ENCODE data around the gene RBMS3. TPM values are rescaled to one million over a fixed set of nuclear protein-coding genes. Genes with fewer than 3 reads are reported as not detected.

The RBMS3 gene
- total and polyA plus RNA-seq, 2 of the 13 experiments (the other 11 are each of a cell fraction or from before 2014, with no cell fraction given) = not detected

DNA sequence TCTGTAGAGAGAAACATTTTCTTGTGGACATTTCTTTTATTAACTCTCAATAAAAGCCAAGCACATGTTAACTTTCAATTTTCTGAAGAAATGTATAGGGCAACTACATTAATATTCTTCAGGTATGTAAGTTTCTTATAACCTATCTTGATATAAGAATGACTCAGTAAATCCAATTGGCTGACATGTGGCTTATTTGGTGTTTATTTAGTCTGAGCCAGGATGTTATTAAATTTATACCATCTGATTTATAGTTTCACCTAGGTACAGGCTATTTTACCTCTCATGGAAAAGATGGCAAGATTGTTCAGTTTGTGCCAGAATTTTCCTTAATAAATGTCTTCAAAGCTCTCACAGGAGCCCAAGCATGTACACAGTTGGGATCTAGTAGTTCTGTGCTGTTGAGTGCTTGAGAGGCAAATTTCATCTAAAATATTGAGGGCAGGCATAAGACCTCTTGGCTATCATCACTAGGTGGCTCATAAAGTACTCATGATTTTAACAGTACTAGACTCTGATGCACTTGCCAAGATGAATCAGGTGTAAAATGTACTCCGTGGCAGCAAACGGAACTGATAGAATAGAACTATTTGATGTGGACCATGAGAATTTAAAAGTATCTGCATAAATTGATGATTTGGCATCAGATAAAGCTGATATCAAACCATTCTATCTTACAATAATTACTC is 631.9 kb downstream of the RBMS3 start (continued):
- TF ChIP-seq, protein P1, sequence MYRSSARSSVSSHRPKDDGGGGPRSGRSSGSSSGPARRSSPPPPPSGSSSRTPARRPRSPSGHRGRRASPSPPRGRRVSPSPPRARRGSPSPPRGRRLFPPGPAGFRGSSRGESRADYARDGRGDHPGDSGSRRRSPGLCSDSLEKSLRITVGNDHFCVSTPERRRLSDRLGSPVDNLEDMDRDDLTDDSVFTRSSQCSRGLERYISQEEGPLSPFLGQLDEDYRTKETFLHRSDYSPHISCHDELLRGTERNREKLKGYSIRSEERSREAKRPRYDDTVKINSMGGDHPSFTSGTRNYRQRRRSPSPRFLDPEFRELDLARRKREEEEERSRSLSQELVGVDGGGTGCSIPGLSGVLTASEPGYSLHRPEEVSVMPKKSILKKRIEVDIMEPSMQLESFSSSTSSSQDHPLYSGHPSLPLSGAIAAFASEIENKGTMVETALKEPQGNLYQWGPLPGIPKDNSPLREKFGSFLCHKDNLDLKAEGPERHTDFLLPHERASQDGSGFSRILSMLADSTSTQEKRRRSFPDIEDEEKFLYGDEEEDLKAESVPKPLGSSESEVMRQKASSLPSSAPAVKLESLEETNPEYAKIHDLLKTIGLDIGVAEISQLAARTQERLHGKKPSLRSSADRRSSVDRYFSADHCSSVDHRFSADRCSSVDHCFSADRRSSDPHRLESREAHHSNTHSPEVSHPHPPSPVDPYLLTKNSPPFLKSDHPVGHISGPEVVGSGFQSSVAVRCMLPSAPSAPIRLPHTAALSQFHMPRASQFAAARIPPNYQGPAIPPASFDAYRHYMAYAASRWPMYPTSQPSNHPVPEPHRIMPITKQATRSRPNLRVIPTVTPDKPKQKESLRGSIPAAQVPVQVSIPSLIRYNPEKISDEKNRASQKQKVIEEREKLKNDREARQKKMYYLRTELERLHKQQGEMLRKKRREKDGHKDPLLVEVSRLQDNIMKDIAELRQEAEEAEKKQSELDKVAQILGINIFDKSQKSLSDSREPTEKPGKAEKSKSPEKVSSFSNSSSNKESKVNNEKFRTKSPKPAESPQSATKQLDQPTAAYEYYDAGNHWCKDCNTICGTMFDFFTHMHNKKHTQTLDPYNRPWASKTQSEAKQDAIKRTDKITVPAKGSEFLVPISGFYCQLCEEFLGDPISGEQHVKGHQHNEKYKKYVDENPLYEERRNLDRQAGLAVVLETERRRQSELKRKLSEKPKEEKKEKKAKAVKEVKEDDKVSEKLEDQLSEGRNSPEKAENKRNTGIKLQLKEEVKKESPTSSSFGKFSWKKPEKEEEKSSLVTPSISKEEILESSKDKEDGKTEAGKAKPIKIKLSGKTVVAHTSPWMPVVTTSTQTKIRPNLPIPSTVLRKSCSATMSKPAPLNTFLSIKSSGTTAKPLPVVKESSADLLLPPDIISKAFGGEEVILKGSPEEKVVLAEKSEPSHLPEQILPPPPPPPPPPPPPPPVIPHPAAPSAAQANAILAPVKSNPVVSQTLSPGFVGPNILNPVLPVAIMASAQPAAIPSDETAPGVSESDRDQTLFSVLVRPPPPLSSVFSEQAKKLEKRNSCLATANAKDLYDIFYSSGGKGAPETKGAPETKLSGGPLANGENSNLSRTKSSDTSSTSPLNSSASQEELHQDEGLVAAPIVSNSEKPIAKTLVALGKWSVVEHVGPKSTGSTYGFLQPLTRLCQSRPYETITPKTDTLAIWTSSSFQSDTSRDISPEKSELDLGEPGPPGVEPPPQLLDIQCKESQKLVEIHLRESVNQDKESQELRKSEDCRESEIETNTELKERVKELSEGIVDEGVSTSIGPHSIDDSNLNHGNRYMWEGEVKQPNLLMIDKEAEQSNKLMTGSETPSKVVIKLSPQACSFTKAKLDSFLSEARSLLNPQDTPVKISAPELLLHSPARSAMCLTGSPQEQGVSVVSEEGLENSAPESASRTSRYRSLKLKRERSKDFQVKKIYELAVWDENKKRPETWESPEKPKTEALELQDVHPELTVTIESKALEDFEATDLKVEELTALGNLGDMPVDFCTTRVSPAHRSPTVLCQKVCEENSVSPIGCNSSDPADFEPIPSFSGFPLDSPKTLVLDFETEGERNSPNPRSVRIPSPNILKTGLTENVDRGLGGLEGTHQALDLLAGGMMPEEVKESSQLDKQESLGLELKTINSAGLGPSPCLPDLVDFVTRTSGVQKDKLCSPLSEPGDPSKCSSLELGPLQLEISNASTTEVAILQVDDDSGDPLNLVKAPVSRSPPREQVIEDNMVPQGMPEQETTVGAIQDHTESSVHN (CRISPR knock-in tag; IDR thresholded peaks at IDR 0.05) = no peak
- TF ChIP-seq ASH2L (IDR thresholded peaks at IDR 0.05; ENCODE audit: insufficient read length, low read depth, low read length) (no peak), MXI1 (IDR thresholded peaks at IDR 0.05; ENCODE audit: borderline replicate concordance, low read depth, low read length) (no peak), JUN (CRISPR knock-in tag; IDR thresholded peaks at IDR 0.05) (no peak), REL (CRISPR knock-in tag; conservative IDR thresholded peaks at IDR 0.05) (no peak), ETS1 (CRISPR knock-in tag; IDR thresholded peaks at IDR 0.05) (no peak), NFATC3 (CRISPR knock-in tag; IDR thresholded peaks at IDR 0.05) (no peak), ETV6 (CRISPR knock-in tag; conservative IDR thresholded peaks at IDR 0.05) (no peak), USF2 (IDR thresholded peaks at IDR 0.05; ENCODE audit: low read depth, low read length) (no peak), USF2 (CRISPR knock-in tag; IDR thresholded peaks at IDR 0.05; ENCODE audit: borderline replicate concordance) (no peak)
- TF ChIP-seq, protein P2, sequence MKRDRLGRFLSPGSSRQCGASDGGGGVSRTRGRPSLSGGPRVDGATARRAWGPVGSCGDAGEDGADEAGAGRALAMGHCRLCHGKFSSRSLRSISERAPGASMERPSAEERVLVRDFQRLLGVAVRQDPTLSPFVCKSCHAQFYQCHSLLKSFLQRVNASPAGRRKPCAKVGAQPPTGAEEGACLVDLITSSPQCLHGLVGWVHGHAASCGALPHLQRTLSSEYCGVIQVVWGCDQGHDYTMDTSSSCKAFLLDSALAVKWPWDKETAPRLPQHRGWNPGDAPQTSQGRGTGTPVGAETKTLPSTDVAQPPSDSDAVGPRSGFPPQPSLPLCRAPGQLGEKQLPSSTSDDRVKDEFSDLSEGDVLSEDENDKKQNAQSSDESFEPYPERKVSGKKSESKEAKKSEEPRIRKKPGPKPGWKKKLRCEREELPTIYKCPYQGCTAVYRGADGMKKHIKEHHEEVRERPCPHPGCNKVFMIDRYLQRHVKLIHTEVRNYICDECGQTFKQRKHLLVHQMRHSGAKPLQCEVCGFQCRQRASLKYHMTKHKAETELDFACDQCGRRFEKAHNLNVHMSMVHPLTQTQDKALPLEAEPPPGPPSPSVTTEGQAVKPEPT (CRISPR knock-in tag; IDR thresholded peaks at IDR 0.05; ENCODE audit: low read depth) = no peak
- TF ChIP-seq, protein P3, sequence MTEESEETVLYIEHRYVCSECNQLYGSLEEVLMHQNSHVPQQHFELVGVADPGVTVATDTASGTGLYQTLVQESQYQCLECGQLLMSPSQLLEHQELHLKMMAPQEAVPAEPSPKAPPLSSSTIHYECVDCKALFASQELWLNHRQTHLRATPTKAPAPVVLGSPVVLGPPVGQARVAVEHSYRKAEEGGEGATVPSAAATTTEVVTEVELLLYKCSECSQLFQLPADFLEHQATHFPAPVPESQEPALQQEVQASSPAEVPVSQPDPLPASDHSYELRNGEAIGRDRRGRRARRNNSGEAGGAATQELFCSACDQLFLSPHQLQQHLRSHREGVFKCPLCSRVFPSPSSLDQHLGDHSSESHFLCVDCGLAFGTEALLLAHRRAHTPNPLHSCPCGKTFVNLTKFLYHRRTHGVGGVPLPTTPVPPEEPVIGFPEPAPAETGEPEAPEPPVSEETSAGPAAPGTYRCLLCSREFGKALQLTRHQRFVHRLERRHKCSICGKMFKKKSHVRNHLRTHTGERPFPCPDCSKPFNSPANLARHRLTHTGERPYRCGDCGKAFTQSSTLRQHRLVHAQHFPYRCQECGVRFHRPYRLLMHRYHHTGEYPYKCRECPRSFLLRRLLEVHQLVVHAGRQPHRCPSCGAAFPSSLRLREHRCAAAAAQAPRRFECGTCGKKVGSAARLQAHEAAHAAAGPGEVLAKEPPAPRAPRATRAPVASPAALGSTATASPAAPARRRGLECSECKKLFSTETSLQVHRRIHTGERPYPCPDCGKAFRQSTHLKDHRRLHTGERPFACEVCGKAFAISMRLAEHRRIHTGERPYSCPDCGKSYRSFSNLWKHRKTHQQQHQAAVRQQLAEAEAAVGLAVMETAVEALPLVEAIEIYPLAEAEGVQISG (CRISPR knock-in tag; IDR thresholded peaks at IDR 0.05) = no peak
